Natural killer cell (primary cell): ENCODE measurements around the gene TMEM171. TPM values are rescaled to one million over a fixed set of nuclear protein-coding genes. Genes with fewer than 3 reads are reported as not detected.

Source experiments
- ATAC-seq, 3 donors: fragments of 150-1000 bp in 2 of 3; fragments of 200-7000 bp in 1 of 3; cut with Tn5 transposase; 1 replicate in 1 of 3; 2 replicates in 2 of 3; pipeline ENCODE4 v1.10.0; 2021; ENCODE audit warnings: mild to moderate bottlenecking in 2 of 3, moderate library complexity in 2 of 3
- DNase-seq, 2 donors: peaks; one replicate each; pipeline versions ENCODE4 v3.0.0 to v3.0.0-alpha.2; 2013 to 2021; ENCODE audit warnings: mixed read lengths in 1 of 2
- H3K27ac ChIP-seq: one replicate; pipeline ENCODE4 v1.5.1; 2013; ENCODE audit warnings: mild to moderate bottlenecking, low read length
- H3K27me3 ChIP-seq: one replicate; pipeline ENCODE4 v1.6.1; 2013; ENCODE audit warnings: low read length; ENCODE audit not compliant: control insufficient read depth, insufficient read depth
- H3K36me3 ChIP-seq: one replicate; pipeline ENCODE4 v1.6.1; 2013; ENCODE audit warnings: low read length; ENCODE audit not compliant: control insufficient read depth, insufficient read depth
- H3K4me1 ChIP-seq: one replicate; pipeline ENCODE4 v1.6.1; 2013; ENCODE audit warnings: low read length; ENCODE audit not compliant: control insufficient read depth, insufficient read depth
- H3K4me3 ChIP-seq: one replicate; pipeline ENCODE4 v1.5.1; 2013; ENCODE audit warnings: low read length
- H3K9me3 ChIP-seq: one replicate; pipeline ENCODE4 v1.6.1; 2013; ENCODE audit warnings: low read length; ENCODE audit not compliant: control insufficient read depth, insufficient read depth
- H3K27ac Mint-ChIP-seq, 2 donors: one replicate each; pipeline ENCODE4 v1.8.0; 2022; ENCODE audit warnings: mild to moderate bottlenecking in 2 of 2, mixed read lengths in 2 of 2, moderate library complexity in 1 of 2
- H3K27me3 Mint-ChIP-seq, 2 donors: one replicate each; pipeline ENCODE4 v1.8.0; 2022; ENCODE audit warnings: low read depth in 2 of 2, mixed read lengths in 2 of 2
- H3K36me3 Mint-ChIP-seq: one replicate; pipeline ENCODE4 v1.8.0; 2022; ENCODE audit warnings: mixed read lengths
- H3K4me1 Mint-ChIP-seq, 2 donors: one replicate each; pipeline ENCODE4 v1.8.0; 2022; ENCODE audit warnings: mixed read lengths in 2 of 2
- H3K4me3 Mint-ChIP-seq: one replicate; pipeline ENCODE4 v1.8.0; 2022; ENCODE audit warnings: mild to moderate bottlenecking, moderate library complexity, mixed read lengths
- H3K9me3 Mint-ChIP-seq, 2 donors: one replicate each; pipeline ENCODE4 v1.8.0; 2022; ENCODE audit warnings: mixed read lengths in 2 of 2
- CTCF ChIP-seq: fragments of 200-600 bp; IDR thresholded peaks from one replicate; pipeline ENCODE4 v1.8.0; 2022; ENCODE audit warnings: antibody characterized with exemption
- WGBS: methylation state at CpG from one replicate; pipeline ENCODE4 v1.1.7; 2013; ENCODE audit warnings: missing lambda C conversion rate; ENCODE audit not compliant: insufficient coverage; 5-methylcytosine and 5-hydroxymethylcytosine counted together
- intact Hi-C: fragments of 100-400 bp; cut with micrococcal nuclease; formaldehyde crosslinking; loops from one replicate; pipeline ENCODE4 v1.14.2; 2022
- total RNA-seq, 4 donors: library from RNA; stranded (reverse); fragments of 120-200 nt in 1 of 4; gene quantifications; one replicate each; pipeline versions ENCODE4 v1.2.3 to v1.2.4, GENCODE V29; 2013 to 2022

The TMEM171 gene
- total RNA-seq, 3 donors from 2014 or later (not counting 1 experiment from before 2014, with no cell fraction given): 0.42 to 2.1 (median 0.88) TPM

- H3K27me3 ChIP-seq: peaks cover 10% of the 10 kb centered on the region
- no peak overlapping the region for H3K27ac Mint-ChIP-seq
- 56% methylated on average over 7 of the region's 8 CpGs for WGBS
These were observed 53.9 kb downstream of the TMEM171 start for GRCh38 chr5:73174100-73174815.

GRCh38 chr5:73176250-73176649 is 55.9 kb downstream of the TMEM171 start:
- no peaks in the 10 kb centered on the region for H3K4me1 ChIP-seq
- Mint-ChIP-seq H3K27ac (no peak overlapping the region), H3K4me1 (no peaks in the 10 kb centered on the region), H3K36me3 (no peaks in the 10 kb centered on the region), H3K4me3 (no peak overlapping the region), H3K9me3 (no peaks in the 10 kb centered on the region), H3K27me3 (peaks cover 30 to 67% of the 10 kb centered on the region in 2 donors)
- DNase-seq (no peak), ATAC-seq (no peak)
- peaks cover 10% of the 10 kb centered on the region for H3K27me3 ChIP-seq
- 86% methylated on average over 2 of the region's 2 CpGs for WGBS
- TF ChIP-seq CTCF: no peak
- H3K4me3 ChIP-seq: no peak overlapping the region
- H3K27ac ChIP-seq: no peak overlapping the region
- intact Hi-C loops: no loop called here
- no peaks in the 10 kb centered on the region for H3K9me3 ChIP-seq
- no peaks in the 10 kb centered on the region for H3K36me3 ChIP-seq

More at GRCh38 chr5:73174100-73174815, 53.9 kb downstream of the TMEM171 start:
- no peak for ATAC-seq
- Histone ChIP-seq H3K4me3 (no peak overlapping the region), H3K27ac (no peak overlapping the region), H3K36me3 (no peaks in the 10 kb centered on the region), H3K9me3 (no peaks in the 10 kb centered on the region), H3K4me1 (no peaks in the 10 kb centered on the region)
- no peak for DNase-seq
- Mint-ChIP-seq H3K27me3 (peaks cover 27 to 66% of the 10 kb centered on the region in 2 donors), H3K36me3 (no peaks in the 10 kb centered on the region), H3K9me3 (no peaks in the 10 kb centered on the region), H3K4me1 (peaks cover 4 to 6% of the 10 kb centered on the region in 2 donors), H3K4me3 (no peak overlapping the region)
- intact Hi-C loops: no loop called here
- no peak for TF ChIP-seq CTCF

GRCh38 chr5:73178265-73178664 is 57.9 kb downstream of the TMEM171 start:
- H3K4me3 ChIP-seq: no peak overlapping the region
- H3K36me3 ChIP-seq: no peaks in the 10 kb centered on the region
- H3K36me3 Mint-ChIP-seq: no peaks in the 10 kb centered on the region
- DNase-seq: no peak
- no peak overlapping the region for H3K4me3 Mint-ChIP-seq
- no peak overlapping the region for H3K27ac ChIP-seq
- no peak for TF ChIP-seq CTCF
- H3K4me1 ChIP-seq: no peaks in the 10 kb centered on the region
- peaks cover 37 to 71% of the 10 kb centered on the region in 2 donors for H3K27me3 Mint-ChIP-seq
- no peak overlapping the region for H3K27ac Mint-ChIP-seq
- intact Hi-C loops: no loop called here
- no peaks in the 10 kb centered on the region for H3K4me1 Mint-ChIP-seq
- 84% methylated on average over 4 of the region's 5 CpGs for WGBS
- no peak for ATAC-seq
- H3K27me3 ChIP-seq: peaks cover 12% of the 10 kb centered on the region
- H3K9me3 ChIP-seq: no peaks in the 10 kb centered on the region
- no peaks in the 10 kb centered on the region for H3K9me3 Mint-ChIP-seq

- Histone ChIP-seq H3K36me3 (no peaks in the 10 kb centered on the region), H3K4me3 (no peak overlapping the region), H3K4me1 (no peaks in the 10 kb centered on the region), H3K9me3 (no peaks in the 10 kb centered on the region), H3K27ac (no peak overlapping the region), H3K27me3 (peaks cover 7% of the 10 kb centered on the region)
- Mint-ChIP-seq H3K9me3 (no peaks in the 10 kb centered on the region), H3K27ac (no peak overlapping the region), H3K4me1 (no peaks in the 10 kb centered on the region), H3K36me3 (no peaks in the 10 kb centered on the region), H3K4me3 (no peak overlapping the region), H3K27me3 (peaks cover 38 to 77% of the 10 kb centered on the region in 2 donors)
- intact Hi-C loops: no loop called here
- DNase-seq (no peak), ATAC-seq (no peak)
- WGBS: 41% methylated on average over 3 of the region's 3 CpGs
- no peak for TF ChIP-seq CTCF
These were observed 59.4 kb downstream of the TMEM171 start for GRCh38 chr5:73179730-73180129.
